CD4-positive, alpha-beta T cell treated with Interleukin-1 beta for 1 hour (primary cell): ENCODE data around the gene DNAJC13.
A peak's percentile ranks its signal among the peaks of the same experiment; 100 is the strongest.
"Not testable (repeated sequence)": the region's sequence is repeated elsewhere in the genome, so short reads cannot be mapped to it uniquely, and the experiment has no call there.

Experiments
- DNase-seq, 2 donors: peaks; one replicate each; pipeline ENCODE4 v3.0.0-alpha.2; 2020 to 2022

Gene DNAJC13

DNA sequence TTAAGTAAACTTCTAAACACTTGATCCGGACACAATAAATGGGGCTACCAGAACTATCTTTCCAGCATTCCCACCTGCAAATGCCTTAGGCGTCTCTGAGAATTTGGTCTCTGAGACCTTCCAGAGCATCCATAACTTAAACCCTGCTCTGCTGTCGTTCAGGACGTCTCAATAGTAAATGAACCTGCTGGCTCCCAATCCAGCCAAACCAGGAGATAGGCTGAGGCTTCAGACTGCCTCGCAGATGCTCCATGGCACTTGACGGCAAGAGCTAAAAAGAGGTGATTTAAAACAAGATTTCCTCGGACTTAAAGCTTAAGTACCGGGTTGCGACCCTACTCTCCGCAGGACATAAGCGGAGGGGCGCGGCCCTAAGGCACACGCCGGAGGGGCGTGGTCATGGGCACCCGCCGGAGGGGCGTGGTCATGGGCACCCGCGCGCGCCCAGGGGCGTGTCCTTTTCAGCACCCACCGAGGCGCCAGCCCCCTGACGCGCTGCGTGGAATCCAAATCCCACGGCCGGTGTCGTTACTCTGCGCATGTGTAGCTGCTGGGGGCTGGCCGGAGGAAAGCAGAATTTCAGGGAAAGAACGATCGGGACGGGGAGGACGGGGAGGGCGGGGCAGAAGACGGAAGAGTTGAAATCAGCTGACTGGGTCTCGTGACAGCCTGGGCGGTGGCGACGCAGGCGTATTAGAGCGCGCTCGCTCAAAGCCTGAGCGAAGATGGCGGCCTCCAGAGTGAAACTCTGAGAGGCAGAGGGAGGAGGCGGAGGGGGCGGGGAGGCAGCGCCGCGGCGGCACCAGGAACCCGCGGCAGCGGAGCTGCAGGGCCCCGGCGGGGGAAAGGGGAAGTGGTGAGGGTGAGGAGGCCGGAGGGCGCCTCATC lies at the start of gene DNAJC13:
DNAJC13 (plus strand) TSS at position 696 of the 888 bp plus-strand sequence. CDS start 17,049 bp downstream, outside the sequence.
- peak; percentile 93 to 95 for DNase-seq

GRCh38 chr3:132368515-132368914 lies 48.8 kb upstream of the DNAJC13 start:
- DNase-seq: no peak

DNA sequence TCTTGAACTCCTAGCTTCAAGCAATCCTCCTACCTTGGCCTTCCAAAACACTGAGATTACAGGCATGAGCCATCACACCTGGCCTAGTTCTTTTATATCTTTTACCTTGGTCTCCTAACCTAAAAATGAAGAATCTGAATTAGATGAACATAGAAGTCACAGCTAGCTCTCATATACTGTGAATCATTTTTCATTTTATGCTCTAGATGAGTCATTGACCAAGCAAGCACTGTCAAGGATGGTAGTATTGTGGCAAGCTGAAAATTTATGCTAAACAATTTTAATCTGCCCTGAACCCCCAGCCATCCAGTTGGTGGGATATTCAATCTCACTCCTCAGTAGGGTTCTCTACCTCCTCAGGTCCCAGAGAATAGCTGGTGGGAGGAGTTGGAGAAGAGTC lies 48.3 kb upstream of the DNAJC13 start:
- no peak for DNase-seq

DNA sequence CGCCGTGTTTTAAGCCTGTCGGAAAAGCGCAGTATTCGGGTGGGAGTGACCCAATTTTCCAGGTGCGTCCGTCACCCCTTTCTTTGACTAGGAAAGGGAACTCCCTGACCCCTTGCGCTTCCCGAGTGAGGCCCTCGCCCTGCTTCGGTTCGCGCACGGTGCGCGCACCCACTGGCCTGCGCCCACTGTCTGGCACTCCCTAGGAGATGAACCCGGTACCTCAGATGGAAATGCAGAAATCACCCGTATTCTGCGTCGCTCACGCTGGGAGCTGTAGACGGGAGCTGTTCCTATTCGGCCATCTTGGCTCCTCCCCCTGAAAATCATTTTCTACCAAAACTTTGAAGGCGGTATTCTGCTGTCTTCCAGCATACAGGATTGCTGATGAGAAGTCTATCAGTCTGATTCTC lies 40.4 kb upstream of the DNAJC13 start:
- DNase-seq: not testable (repeated sequence)

DNA sequence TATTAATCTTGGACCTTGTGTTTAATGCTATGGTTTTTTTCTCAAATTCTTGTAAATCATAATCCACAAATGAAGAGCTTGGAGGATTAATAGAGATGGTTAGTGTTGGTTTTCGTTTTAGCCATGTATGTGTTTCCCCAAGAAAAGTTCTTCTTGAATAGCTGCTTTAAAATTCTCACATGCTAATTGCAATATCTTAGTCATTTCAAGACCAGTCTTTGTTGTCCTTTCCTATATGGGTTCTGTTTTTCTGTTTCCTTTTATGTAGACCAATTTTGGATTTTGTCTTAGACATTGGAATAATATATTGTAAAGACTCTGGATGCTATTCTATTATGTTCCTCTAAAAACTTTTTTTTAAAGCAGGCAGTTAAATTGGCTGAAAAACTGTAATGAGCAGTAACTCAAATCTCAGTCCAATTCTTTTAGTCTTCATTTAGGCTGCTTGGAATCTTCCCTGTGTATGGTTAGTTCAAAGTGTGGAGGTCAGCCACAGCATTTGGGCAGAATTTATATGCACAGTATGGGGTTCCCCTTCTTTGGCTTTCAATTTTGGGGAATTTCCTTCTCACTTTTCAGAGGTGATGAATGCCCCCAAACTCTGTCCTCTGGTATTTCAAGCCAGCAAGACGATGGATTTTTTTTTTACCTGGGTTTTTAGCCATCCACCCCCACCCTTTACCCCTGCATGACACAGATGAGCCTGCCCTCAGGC lies 39.1 kb upstream of the DNAJC13 start:
- no peak for DNase-seq

DNA sequence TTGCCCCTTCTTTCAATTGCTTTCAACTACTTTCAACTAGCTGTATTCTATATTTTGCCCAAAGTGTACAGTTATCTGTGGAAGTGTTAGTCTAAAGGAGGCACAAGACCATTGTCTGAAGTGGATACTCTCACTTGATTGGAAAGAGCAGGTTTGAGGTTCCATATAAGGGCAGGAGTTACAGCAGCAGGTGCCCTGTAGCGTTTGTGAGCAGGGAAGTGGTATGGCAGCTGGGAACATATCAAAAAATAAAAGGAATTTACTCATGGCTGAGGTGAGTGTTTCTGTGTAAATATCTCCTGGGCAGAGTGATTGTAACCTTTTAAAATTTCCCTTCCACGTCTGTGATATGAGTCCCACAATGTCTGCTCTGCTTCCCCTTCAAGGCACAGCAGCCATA lies 38.5 kb upstream of the DNAJC13 start:
- DNase-seq: no peak

DNA sequence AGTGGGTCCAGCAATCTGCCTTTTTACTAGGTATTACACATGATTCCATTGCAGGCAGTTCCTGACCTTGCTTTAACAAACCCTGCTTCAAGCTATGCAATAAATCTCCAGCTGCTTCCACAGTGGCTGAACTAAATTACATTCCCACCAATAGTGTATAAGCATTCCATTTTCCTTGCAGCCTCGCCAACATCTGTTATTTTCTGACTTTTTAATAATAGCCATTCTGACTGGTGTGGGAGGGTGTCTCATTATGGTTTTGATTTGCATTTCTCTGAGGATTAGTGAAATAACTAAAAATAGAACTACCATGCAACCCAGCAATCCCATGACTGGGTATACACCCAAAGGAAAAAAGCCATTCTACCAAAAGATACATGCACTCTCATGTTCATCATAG lies 36.4 kb upstream of the DNAJC13 start:
- no peak for DNase-seq

DNA sequence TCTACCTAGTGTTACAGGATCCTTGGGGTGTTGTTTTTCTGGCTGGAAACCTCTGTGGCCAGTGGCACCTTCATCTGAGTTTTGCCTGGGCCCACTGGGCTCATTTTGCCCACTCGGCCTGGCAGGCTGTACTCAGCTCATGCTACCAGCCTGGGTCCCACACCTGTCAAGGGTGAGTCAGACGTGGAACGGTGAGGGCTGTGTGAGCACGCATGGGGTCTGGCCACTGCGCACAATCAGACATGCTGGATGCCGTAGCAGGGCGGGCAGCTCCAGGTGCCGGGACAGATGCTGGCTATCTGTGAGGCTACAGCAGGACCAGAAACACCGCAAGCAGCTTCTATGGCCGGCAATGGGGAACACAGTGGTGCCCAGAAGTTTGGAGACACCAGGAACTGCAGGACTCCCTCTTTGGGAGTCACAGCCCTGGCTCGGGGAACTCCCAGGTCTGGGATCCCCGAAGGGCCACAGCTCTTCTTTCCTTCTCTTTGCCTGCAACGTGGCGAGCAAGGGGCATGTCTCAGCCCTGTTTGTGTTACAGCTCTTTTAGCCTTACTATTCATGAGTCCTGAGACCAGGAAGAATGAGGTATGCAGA lies 35.9 kb upstream of the DNAJC13 start:
- DNase-seq: no peak

GRCh38 chr3:132382267-132382666 lies 35.0 kb upstream of the DNAJC13 start:
- no peak for DNase-seq

GRCh38 chr3:132382688-132383194 lies 34.6 kb upstream of the DNAJC13 start:
- no peak for DNase-seq

- no peak for DNase-seq
These were observed 31.0 kb upstream of the DNAJC13 start for GRCh38 chr3:132386259-132386658.

- not testable (repeated sequence) for DNase-seq
These were observed 24.6 kb upstream of the DNAJC13 start for GRCh38 chr3:132392675-132393074.

DNA sequence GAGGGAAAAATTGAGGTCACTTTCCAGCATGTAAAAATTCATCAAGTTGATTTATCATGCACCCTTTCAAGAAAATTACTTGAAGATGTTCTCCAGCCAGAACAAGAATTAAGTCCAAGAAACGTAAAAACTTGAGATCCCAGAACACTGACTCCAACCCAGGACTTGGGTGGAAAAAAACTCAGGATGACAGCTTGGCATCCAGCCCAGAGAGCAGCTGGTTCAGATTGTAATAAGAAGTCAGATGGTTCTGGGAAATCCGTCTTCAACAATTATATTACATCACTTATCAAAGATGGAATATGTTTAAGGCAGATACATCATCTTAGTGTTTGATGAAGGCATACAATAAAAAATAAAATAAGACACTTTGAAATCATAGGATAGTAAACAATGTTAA lies 23.0 kb upstream of the DNAJC13 start:
- no peak for DNase-seq

DNA sequence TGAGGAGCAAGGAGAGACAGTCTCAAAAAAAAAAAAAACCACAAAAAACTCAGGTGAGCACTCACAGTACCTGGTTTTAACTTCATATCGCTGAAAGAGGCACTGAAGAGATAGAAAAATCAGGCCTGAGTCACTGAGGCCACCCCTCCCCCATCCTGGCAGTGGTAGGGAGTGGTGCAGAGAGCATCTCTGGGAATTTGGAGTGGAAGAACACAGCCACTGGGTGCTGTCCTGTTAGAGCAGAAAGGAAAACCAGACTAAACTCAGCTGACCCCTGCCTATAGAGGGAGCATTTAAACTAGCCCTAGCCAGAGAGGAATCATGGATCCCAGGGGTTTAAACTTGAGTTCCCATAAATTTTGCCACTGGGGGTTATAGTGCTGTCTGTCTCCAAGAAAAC lies 22.2 kb upstream of the DNAJC13 start:
- no peak for DNase-seq

GRCh38 chr3:132396255-132396654 lies 21.0 kb upstream of the DNAJC13 start:
- DNase-seq: no peak

DNA sequence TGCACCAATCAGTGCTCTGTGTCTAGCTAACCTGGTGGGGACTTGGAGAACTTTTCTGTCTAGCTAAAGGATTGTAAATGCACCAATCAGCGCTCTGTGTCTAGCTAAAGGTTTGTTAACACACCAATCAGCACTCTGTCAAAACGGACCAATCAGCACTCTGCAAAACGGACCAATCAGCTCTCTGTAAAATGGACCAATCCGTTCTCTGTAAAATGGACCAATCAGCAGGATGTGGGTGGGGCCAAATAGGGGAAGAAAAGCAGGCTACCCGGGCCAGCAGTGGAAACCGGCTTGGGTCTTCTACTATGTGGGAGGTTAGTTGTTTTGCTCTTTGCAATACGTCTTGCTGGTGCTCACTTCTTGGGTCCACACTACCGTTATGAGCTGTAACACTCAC lies 20.5 kb upstream of the DNAJC13 start:
- DNase-seq: not testable (repeated sequence)

GRCh38 chr3:132399054-132399929 lies 18.0 kb upstream of the DNAJC13 start:
- DNase-seq: peak in 1 of 2 donors; percentile 30

GRCh38 chr3:132401255-132401654 lies 16.0 kb upstream of the DNAJC13 start:
- DNase-seq: no peak

DNA sequence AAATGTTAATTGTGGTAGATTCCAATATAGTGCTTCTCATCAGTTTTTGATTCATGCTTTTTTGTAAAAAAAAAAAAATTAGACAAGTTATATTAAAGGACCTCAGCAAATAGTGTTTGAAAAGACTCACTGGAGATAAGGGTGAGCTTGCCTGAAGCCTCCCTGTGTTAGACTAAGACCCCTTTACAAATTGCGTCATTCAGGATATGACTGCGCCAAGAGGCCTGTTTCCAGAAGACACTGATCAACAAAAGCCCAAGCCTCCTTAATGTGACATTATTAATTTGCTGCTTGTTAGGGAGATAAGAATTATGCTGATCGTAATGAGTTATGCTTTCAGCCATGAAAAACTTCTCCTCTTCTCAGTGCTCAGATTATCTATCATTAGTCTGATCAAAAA lies 13.0 kb upstream of the DNAJC13 start:
- no peak for DNase-seq

DNA sequence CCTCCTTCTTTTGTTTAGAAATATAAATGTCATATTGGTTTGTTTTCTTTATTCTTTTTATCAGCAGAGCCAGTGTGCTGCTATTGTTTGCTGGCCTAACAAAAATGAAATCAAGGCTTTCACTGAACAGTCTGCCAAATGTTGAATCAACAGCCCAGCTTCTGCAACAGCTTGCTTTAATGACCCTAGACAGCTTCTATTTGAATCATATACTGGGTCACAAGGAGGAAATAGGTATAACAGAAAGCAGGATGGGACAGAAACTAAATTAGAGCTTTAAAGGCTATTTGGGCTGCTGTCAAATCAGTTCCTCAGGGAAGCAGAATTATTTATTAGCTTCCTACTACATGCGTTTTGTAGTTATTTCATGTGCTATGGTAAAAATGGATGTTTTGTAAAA lies 12.1 kb upstream of the DNAJC13 start:
- DNase-seq: no peak

DNA sequence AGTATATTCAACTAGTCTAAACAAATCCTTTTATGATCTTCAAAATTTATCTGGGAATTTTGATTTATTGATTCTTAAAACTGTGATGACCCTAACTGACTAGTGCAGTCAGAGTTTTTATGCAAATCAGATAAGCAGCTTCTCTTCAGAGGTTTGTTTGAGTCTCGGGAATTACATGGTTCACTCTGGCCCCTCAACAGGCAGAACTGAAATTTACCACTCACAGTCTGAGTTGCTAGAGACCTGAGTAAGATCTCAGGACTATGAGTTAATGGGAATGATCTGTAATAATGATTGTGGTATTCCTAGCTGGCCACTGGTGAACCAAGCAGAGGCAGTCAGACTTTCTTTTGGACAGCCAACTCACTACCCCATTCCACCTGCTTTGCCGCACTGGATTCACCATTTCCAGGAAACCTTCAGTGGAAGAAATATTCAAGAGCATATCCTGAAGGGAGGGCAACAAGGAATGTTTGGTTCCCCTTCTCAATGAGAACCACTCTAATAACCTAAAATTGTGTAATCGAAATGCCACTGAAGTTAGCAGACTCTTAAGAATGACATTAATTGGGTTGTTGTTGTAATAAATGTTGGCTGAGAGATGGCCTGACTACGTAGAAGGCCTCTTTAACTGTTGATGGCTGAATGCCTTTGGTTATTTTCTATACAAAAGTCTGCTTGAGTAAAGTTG lies 11.5 kb upstream of the DNAJC13 start:
- no peak for DNase-seq

DNA sequence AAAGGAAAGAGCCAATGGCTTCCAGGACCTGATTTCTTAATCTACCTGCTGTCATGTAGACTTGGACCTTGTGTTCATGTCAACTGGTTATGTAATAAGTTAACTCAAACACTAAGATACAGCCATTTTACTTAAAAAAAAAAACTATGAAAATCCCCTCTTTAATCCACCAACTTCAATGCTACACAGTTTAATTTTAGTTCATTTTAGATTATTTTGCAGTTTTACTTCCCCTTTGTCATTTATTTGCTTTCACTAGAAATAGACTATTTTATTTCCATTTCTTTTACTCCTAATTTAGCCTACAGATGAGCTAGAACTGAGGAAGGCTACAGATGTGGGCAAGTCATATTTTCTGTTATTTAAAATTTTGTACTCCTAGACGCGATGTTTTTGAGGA lies 10.7 kb upstream of the DNAJC13 start:
- no peak for DNase-seq
